HCT116 (cell line): Measurements from ENCODE around the gene PTPN2. TPM values are rescaled to one million over a fixed set of nuclear protein-coding genes. Genes with fewer than 3 reads are reported as not detected.

Source experiments
- ATAC-seq: fragments of 200-7000 bp; cut with Tn5 transposase; 2 replicates; pipeline ENCODE4 v1.9.1; 2020; ENCODE audit warnings: mild to moderate bottlenecking, moderate library complexity
- BruUV-seq: library from RNA; stranded (reverse); fragments of 400-500 nt; replicated peaks from 2 replicates; lab custom pipeline; 2021; lab: Mats Ljungman, UMichigan
- CTCF ChIA-PET: fragments of 300-600 bp; sonication (Branson Sonifier 250); formaldehyde crosslinking; loops from one replicate; lab custom pipeline; 2021; ENCODE audit warnings: antibody characterized with exemption; lab: Charles Lee
- POLR2A ChIA-PET: fragments of 300-600, 350-600 bp; sonication (Branson Sonifier 250); formaldehyde crosslinking; loops from one replicate; lab custom pipeline; 2021; ENCODE audit warnings: antibody characterized with exemption; lab: Charles Lee
- RAD21 ChIA-PET, 2 experiments: fragments of 300-600 bp; sonication (Branson Sonifier 250); formaldehyde crosslinking; loops; one replicate each; lab custom pipeline; 2023; ENCODE audit warnings: low total read pairs in 2 of 2; ENCODE audit not compliant: uncharacterized antibody in 2 of 2, unreplicated experiment in 2 of 2, low non-redundant PET in 1 of 2; lab: Charles Lee
- DNase-seq: peaks from one replicate; pipeline ENCODE4 v3.0.0-alpha.2; 2010; ENCODE audit warnings: low read depth, low spot score
- H2AFZ ChIP-seq: fragments of 200-600 bp; shearing (Covaris generic), sonication (generic); 2 replicates; pipeline ENCODE4 v1.6.1; 2017; ENCODE audit warnings: low read depth, mixed run types, mixed read lengths, antibody characterized with exemption, low read length; ENCODE audit not compliant: poor library complexity, severe bottlenecking
- H3K27ac ChIP-seq: 2 replicates; pipeline ENCODE4 v1.5.1; 2012; ENCODE audit warnings: low read depth, low read length
- H3K27me3 ChIP-seq: fragments of 200-600 bp; sonication (generic); 2 replicates; pipeline ENCODE4 v1.6.1; 2016; ENCODE audit warnings: mixed run types, low read length, mixed read lengths; ENCODE audit not compliant: insufficient read depth
- H3K36me3 ChIP-seq, 2 experiments: fragments of 200-500 bp in 1 of 2; fragments of 200-600 bp in 1 of 2; sonication (Bioruptor generic) in 1 of 2; sonication (generic) in 1 of 2; 2 replicates each; pipeline versions ENCODE4 v1.5.1 to v1.6.1; 2014 to 2016; ENCODE audit warnings: low read length in 2 of 2, inconsistent platforms in 1 of 2, mixed read lengths in 1 of 2, mixed run types in 1 of 2; ENCODE audit not compliant: insufficient read depth in 2 of 2, control insufficient read depth in 1 of 2
- H3K4me1 ChIP-seq, 2 experiments: fragments of 200-600 bp in 1 of 2; sonication (generic) in 1 of 2; 2 replicates each; pipeline versions ENCODE4 v1.5.1 to v1.6.1; 2012 to 2017; ENCODE audit warnings: low read length in 2 of 2, inconsistent platforms in 1 of 2, mild to moderate bottlenecking in 1 of 2, mixed read lengths in 1 of 2, mixed run types in 1 of 2, moderate library complexity in 1 of 2; ENCODE audit not compliant: insufficient read depth in 2 of 2, control insufficient read depth in 1 of 2
- H3K4me2 ChIP-seq: fragments of 200-600 bp; sonication (generic); 2 replicates; pipeline ENCODE4 v1.6.1; 2017; ENCODE audit warnings: mixed run types, low read length, mixed read lengths
- H3K4me3 ChIP-seq, 2 experiments: fragments of 200-600 bp in 1 of 2; sonication (generic) in 1 of 2; replicated peaks in 1 of 2; 2 replicates each; pipeline ENCODE4 v1.5.1; 2011 to 2016; ENCODE audit warnings: low read length in 2 of 2, control low read depth in 1 of 2, low read depth in 1 of 2, mild to moderate bottlenecking in 1 of 2, mixed read lengths in 1 of 2, mixed run types in 1 of 2
- H3K79me2 ChIP-seq: fragments of 200-600 bp; sonication (generic); 2 replicates; pipeline ENCODE4 v1.6.1; 2017; ENCODE audit warnings: mild to moderate bottlenecking, mixed run types, low read length, moderate library complexity, mixed read lengths; ENCODE audit not compliant: insufficient read depth
- H3K9ac ChIP-seq: fragments of 200-600 bp; sonication (generic); 2 replicates; pipeline ENCODE4 v1.6.1; 2016; ENCODE audit warnings: low read length, mixed read lengths
- H3K9me2 ChIP-seq: fragments of 200-600 bp; sonication (generic), shearing (Covaris generic); 2 replicates; pipeline ENCODE4 v1.6.1; 2017; ENCODE audit warnings: mixed run types, mild to moderate bottlenecking, moderate library complexity; ENCODE audit not compliant: insufficient read depth
- H3K9me3 ChIP-seq, 2 experiments: fragments of 200-500 bp in 1 of 2; fragments of 200-600 bp in 1 of 2; sonication (Bioruptor generic) in 1 of 2; sonication (generic) in 1 of 2; 2 replicates each; pipeline ENCODE4 v1.6.1; 2014 to 2017; ENCODE audit warnings: low read length in 2 of 2, mixed read lengths in 2 of 2, inconsistent platforms in 1 of 2, low read depth in 1 of 2, mild to moderate bottlenecking in 1 of 2, mixed run types in 1 of 2, moderate library complexity in 1 of 2; ENCODE audit not compliant: control insufficient read depth in 1 of 2, insufficient read depth in 1 of 2
- H4K20me1 ChIP-seq: fragments of 200-600 bp; sonication (generic), shearing (Covaris generic); 2 replicates; pipeline ENCODE4 v1.6.1; 2017; ENCODE audit warnings: mixed run types, mild to moderate bottlenecking, moderate library complexity; ENCODE audit not compliant: insufficient read depth
- ATF3 ChIP-seq: IDR thresholded peaks from 2 replicates; pipeline ENCODE4 v1.6.1; 2012
- CBX3 ChIP-seq: IDR thresholded peaks from 2 replicates; pipeline ENCODE4 v1.6.1; 2012; ENCODE audit warnings: low read depth
- CEBPB ChIP-seq: IDR thresholded peaks from 2 replicates; pipeline ENCODE4 v1.6.1; 2012; ENCODE audit warnings: low read depth
- EGR1 ChIP-seq: IDR thresholded peaks from 2 replicates; pipeline ENCODE4 v1.6.1; 2012; ENCODE audit warnings: low read depth
- EZH2 ChIP-seq: fragments of 200-600 bp; sonication (generic); IDR thresholded peaks from 2 replicates; pipeline ENCODE4 v1.6.1; 2017; ENCODE audit warnings: antibody characterized with exemption, mixed run types
- EZH2phosphoT487 ChIP-seq: fragments of 200-600 bp; IDR thresholded peaks from 2 replicates; pipeline ENCODE4 v1.6.1; 2018; ENCODE audit warnings: antibody characterized with exemption, borderline replicate concordance
- FOSL1 ChIP-seq: IDR thresholded peaks from 2 replicates; pipeline ENCODE4 v1.6.1; 2012; ENCODE audit warnings: low read depth
- JUND ChIP-seq: IDR thresholded peaks from 2 replicates; pipeline ENCODE4 v1.6.1; 2012
- MAX ChIP-seq: IDR thresholded peaks from 2 replicates; pipeline ENCODE4 v1.6.1; 2012
- RAD21 ChIP-seq: IDR thresholded peaks from 2 replicates; pipeline ENCODE4 v1.6.1; 2012; ENCODE audit warnings: low read depth, mild to moderate bottlenecking
- REST ChIP-seq: IDR thresholded peaks from 2 replicates; pipeline ENCODE4 v1.6.1; 2012; ENCODE audit warnings: low read depth
- SP1 ChIP-seq: IDR thresholded peaks from 2 replicates; pipeline ENCODE4 v1.6.1; 2012; ENCODE audit warnings: low read depth
- TCF7L2 ChIP-seq: IDR thresholded peaks from 2 replicates; pipeline ENCODE4 v1.7.0; 2011; ENCODE audit warnings: borderline replicate concordance, inconsistent platforms; ENCODE audit not compliant: insufficient read depth, insufficient read length; ENCODE audit errors: extremely low read depth
- YY1 ChIP-seq: IDR thresholded peaks from 2 replicates; pipeline ENCODE4 v1.6.1; 2011; ENCODE audit warnings: low read length, low read depth, moderate library complexity, mild to moderate bottlenecking; ENCODE audit not compliant: insufficient replicate concordance; ENCODE audit errors: extremely low read depth
- ZFX ChIP-seq: fragments of 450-650 bp; IDR thresholded peaks from 2 replicates; pipeline ENCODE4 v1.6.1; 2017
- ZNF274 ChIP-seq: fragments of 200-500 bp; sonication (Bioruptor generic); IDR thresholded peaks from 2 replicates; pipeline ENCODE4 v1.6.1; 2014; ENCODE audit warnings: mild to moderate bottlenecking, low read depth, low read length, inconsistent platforms
- intact Hi-C: fragments of 100-400 bp; cut with micrococcal nuclease; formaldehyde crosslinking; loops from 2 replicates; pipeline ENCODE4 v1.10.0; 2022
- total RNA-seq: library from RNA; stranded (reverse); gene quantifications from one replicate; pipeline ENCODE4 v1.2.1, GENCODE V29; 2021; ENCODE audit not compliant: unreplicated experiment
- TF ChIP-seq, protein P1 (sequence below): IDR thresholded peaks from 2 replicates; pipeline ENCODE4 v1.6.1; 2011; ENCODE audit warnings: mild to moderate bottlenecking, low read length, moderate library complexity; ENCODE audit not compliant: insufficient replicate concordance; ENCODE audit errors: extremely low read depth
- TF ChIP-seq, protein P2 (sequence below), 3 experiments: fragments of 200-600 bp in 1 of 3; sonication (generic) in 1 of 3; IDR thresholded peaks in 2 of 3; conservative IDR thresholded peaks in 1 of 3; 2 replicates each; pipeline ENCODE4 v1.5.1; 2012 to 2017; ENCODE audit warnings: low read depth in 2 of 3, low read length in 2 of 3, antibody characterized with exemption in 1 of 3, borderline replicate concordance in 1 of 3, control low read depth in 1 of 3, mild to moderate bottlenecking in 1 of 3, mixed read lengths in 1 of 3, mixed run types in 1 of 3, moderate library complexity in 1 of 3; ENCODE audit not compliant: insufficient read depth in 1 of 3

Gene PTPN2
- total RNA-seq, 1 experiment from 2014 or later: 50.3 TPM

- H3K27me3 ChIP-seq: no peaks in the 10 kb centered on the region
- no peak for DNase-seq
- no peaks in the 10 kb centered on the region for H4K20me1 ChIP-seq
- no peaks in the 10 kb centered on the region for H3K4me1 ChIP-seq
- no peaks in the 10 kb centered on the region for H3K79me2 ChIP-seq
- no peak overlapping the region for H2AFZ ChIP-seq
- RAD21 ChIA-PET: no interaction called here
- H3K9me3 ChIP-seq: no peaks in the 10 kb centered on the region
- POLR2A ChIA-PET: no interaction called here
- TF ChIP-seq EGR1: no peak
- TF ChIP-seq MAX: no peak
- TF ChIP-seq RAD21: no peak
- no peak for TF ChIP-seq TCF7L2
- TF ChIP-seq CEBPB: no peak
- TF ChIP-seq ZFX: no peak
- TF ChIP-seq JUND: no peak
- no peak for TF ChIP-seq CBX3
- TF ChIP-seq EZH2: no peak
- TF ChIP-seq SP1: no peak
- TF ChIP-seq, protein P1, sequence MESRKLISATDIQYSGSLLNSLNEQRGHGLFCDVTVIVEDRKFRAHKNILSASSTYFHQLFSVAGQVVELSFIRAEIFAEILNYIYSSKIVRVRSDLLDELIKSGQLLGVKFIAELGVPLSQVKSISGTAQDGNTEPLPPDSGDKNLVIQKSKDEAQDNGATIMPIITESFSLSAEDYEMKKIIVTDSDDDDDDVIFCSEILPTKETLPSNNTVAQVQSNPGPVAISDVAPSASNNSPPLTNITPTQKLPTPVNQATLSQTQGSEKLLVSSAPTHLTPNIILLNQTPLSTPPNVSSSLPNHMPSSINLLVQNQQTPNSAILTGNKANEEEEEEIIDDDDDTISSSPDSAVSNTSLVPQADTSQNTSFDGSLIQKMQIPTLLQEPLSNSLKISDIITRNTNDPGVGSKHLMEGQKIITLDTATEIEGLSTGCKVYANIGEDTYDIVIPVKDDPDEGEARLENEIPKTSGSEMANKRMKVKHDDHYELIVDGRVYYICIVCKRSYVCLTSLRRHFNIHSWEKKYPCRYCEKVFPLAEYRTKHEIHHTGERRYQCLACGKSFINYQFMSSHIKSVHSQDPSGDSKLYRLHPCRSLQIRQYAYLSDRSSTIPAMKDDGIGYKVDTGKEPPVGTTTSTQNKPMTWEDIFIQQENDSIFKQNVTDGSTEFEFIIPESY: no peak
- TF ChIP-seq FOSL1: no peak
- TF ChIP-seq, protein P2, sequence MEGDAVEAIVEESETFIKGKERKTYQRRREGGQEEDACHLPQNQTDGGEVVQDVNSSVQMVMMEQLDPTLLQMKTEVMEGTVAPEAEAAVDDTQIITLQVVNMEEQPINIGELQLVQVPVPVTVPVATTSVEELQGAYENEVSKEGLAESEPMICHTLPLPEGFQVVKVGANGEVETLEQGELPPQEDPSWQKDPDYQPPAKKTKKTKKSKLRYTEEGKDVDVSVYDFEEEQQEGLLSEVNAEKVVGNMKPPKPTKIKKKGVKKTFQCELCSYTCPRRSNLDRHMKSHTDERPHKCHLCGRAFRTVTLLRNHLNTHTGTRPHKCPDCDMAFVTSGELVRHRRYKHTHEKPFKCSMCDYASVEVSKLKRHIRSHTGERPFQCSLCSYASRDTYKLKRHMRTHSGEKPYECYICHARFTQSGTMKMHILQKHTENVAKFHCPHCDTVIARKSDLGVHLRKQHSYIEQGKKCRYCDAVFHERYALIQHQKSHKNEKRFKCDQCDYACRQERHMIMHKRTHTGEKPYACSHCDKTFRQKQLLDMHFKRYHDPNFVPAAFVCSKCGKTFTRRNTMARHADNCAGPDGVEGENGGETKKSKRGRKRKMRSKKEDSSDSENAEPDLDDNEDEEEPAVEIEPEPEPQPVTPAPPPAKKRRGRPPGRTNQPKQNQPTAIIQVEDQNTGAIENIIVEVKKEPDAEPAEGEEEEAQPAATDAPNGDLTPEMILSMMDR (IDR thresholded peaks at IDR 0.05 in 2 of 3, conservative IDR thresholded peaks at IDR 0.05 in 1 of 3; ENCODE audit: borderline replicate concordance in 1 of 3, insufficient read depth in 1 of 3, low read depth in 2 of 3, low read length in 2 of 3): no peak
- TF ChIP-seq REST: no peak
- TF ChIP-seq ATF3: no peak
- TF ChIP-seq ZNF274: no peak
- no peak for TF ChIP-seq EZH2phosphoT487
- TF ChIP-seq YY1: no peak
- H3K27ac ChIP-seq: no peak overlapping the region
- H3K9me2 ChIP-seq: no peaks in the 10 kb centered on the region
- H3K9ac ChIP-seq: no peak overlapping the region
- no TSS peak for BruUV-seq
- H3K4me3 ChIP-seq: no peak overlapping the region
- H3K4me2 ChIP-seq: no peak overlapping the region
- CTCF ChIA-PET: interaction anchor here (1.4 kb wide), 1 partner anchor 187 kb away, joined by 4 read pairs; no protein-coding TSS in a partner anchor
- intact Hi-C loops: no loop called here
- ATAC-seq: no peak
- no peaks in the 10 kb centered on the region for H3K36me3 ChIP-seq
Observed at GRCh38 chr18:12747530-12748315, 136.3 kb downstream of the PTPN2 start.
